Stimulated activated CD4-positive, alpha-beta T cell treated with anti-CD3 and anti-CD28 coated beads, Interleukin-2, amount 100 ng/mL, for 4 hours (primary cell): ENCODE results near the gene CBY1.

Experiments
- DNase-seq: peaks from one replicate; pipeline ENCODE4 v3.0.0-alpha.2; 2020; ENCODE audit warnings: low read depth

Gene CBY1

DNA sequence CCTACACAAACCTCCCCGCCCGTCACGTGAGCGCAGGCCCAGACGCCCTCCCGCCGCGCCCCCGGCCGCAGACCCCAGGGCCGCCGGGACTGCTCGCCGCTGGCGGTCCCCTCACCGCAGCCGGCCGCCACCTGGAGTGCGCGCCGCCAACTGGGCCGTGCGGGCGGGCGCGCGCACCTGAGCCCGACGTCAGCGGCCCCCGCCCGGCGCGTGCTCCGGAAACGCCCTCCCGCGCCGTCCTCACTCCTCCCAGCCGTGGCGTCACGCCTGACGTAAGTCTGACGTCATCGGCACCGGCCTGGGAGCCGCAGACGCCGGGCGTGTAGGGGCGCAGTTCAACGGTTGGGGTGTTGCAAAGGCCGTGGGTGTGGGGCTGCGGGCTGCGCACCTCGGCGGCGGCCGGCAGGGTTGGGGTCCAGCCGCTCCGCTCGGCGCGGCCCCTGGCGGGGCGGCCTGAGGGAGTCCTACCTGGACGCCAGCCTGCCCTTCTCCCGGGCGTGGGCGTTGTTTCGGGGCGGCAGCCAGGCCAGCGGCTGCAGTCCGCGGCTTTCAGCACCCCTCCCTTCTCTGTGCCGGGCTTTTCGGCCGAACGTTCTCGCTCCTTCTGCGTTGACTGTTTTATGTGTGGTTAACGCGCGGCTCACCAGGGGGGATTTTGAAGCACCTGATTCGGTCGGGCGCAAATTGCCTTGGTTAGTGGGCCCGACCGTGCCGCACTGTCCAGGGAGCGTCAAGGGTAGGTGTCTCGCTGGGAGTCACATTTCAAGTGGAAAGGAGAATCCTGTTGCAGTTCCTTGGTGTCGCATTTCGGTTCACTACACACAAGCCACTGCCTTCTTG is 44.6 kb downstream of the CBY1 start, which contains the start of gene JOSD1:
TSS of gene JOSD1 (minus strand) at position 155 of the 840 bp plus-strand sequence. CDS start 956 bp downstream, outside the sequence.
- peak; percentile 96 for DNase-seq

DNA sequence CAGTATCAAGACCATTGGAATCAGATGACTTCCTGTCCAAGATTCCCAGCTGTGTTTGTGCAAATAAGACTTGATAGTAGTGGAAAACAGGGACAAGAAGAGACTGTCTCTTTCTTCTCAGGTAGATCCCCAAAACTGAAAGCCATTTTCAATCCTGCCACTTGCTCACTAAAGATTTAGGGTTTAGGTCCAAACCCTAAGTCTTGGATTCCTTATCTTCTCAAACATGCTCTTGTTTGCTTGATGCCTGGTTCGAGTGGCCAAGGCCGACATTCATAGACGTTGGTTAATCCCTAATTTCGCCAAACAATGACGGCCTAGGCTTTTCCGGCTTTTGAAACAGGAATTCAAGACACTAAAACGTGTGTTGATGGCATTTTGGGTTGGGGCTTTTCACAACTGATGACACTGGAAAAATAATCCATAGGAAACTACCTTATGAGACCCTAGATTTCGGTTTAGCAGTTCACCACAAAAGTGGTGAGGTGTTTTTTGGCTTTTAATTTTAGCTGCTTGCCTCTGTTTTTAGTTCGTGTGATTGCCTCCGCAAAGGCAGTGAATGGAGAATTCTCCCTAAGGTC is 48.3 kb downstream of the CBY1 start:
- DNase-seq = no peak

DNA sequence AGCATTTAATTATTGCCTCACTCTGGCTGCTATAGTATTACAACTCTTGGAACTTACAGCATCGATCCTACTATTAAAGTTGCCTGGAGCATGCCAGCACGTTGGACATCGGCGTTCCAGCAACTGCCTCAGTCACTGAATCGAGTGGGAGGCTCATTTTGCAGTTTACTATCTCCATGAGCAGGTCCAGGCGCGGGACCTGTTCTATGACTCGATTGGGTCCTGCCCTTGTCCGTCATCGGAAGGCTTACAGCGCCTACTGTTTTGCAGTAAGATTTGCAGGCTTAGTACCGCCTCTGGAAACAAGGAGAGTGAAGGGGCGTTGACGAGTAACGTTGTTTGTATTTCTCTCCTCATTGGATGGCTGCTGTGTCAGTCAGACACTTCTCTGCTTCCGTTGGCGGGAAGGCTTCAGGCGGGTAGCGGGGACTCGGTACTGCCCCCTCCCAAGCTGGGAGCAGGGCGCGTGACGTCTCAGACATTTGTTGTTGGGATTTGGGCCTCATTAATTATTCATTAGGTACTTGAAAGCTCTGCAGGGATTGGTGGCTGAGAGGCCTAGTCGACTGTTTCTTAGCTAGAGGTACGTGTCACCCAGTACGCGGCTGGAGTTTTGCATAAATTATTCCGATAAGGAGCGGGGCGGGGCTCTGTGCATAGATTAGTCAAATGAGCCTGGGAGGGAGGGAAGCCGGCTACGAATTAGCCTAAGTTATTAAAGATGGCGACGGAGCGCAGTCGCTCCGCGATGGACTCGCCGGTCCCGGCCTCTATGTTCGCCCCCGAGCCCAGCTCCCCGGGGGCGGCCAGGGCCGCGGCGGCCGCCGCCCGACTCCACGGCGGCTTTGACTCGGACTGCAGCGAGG is 49.0 kb downstream of the CBY1 start, which contains the start of gene GTPBP1:
TSS of gene GTPBP1 (plus strand) at position 710 of the 866 bp plus-strand sequence. CDS start at position 722, 12 bp downstream.
- peak; percentile 98 for DNase-seq

DNA sequence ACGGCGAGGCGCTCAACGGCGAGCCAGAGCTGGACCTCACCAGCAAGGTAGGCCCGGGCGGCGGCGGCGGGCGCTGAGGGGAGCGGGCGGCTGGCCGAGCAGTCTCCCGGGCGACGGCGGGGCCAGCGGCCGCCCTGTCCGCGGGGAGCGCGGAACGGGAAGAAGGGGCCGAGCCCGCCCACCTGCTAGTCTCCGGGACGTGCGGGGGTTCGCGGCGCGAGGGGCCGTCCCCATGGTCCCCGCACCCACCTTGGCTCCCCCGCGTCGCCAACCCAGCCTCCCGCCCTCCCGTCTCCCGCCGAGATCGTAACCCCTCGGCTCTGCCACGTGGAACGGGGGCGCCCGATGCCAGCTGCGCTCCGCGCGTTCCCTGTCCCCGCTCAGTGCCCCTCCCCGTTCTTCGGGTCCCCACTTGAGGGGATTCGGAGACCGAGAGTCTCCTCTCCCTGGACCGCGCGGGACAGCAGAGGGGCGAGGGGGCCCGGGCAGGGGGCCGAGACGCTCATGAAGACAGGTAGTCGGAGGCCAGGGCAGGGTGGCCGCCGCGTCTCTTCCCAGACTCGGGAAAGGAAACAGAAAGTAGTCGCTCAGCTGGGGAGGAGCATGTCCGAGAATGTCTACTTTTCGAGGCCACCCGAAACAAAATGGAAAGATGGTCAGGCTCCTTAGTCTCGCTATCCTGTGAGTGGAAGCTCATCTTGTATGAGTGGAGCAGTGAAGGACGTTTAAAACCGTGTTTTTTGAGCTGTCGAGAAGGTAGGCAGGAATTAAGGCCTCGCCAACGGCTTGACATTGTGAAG is 49.9 kb downstream of the CBY1 start:
- DNase-seq = peak; percentile 34

DNA sequence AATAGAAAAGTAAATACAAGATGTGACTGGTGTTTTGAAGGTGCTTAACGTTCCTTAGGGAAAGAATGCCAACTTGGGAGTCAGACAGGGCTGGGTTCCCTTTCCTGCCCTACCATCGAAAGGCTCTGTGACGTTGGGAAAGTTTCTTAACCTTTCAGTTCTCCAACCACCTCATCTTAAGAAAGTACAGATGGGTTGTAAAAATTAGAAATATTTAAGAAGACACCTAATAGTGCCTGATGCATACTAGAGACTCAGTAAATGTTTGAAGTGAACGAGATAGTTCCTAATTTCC is 50.4 kb downstream of the CBY1 start:
- DNase-seq = no peak

DNA sequence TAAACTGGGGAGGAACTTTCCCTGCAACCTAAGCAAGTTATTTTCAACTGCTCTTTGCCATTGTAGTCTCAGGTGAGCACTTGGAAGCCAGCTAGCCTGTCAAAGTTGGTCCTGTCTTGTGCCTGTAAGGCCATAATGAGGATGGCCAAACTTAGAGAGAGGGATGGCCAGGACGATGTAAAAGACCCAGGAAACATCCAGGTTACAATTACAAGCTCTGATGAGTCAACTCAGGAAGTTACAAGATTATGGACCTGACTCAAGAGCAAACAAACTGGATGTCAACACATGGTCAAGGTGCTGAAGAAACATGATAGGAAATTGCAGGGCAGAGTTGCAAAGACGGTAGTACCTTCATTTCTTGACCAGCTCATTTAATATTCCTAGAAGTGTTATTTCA is 50.9 kb downstream of the CBY1 start:
- no peak for DNase-seq

DNA sequence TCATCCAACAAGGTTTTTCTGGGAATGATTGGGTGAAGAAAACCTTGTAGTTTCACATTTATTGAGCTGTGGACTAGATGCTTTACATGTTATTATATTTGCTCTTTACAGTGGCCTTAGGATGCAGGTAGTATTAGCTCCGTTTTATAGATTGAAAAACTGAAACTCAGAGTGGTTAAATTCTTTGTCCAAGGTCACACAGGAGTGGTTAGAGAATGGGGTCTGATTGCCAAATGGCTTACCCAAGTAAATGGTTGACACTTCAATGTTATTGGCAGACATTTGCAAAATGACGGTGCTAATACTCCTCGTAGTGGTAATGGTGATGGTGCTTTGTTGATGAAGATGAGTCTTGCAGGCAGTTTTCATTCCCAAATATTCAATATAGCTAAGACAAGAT is 51.5 kb downstream of the CBY1 start:
- DNase-seq = no peak

DNA sequence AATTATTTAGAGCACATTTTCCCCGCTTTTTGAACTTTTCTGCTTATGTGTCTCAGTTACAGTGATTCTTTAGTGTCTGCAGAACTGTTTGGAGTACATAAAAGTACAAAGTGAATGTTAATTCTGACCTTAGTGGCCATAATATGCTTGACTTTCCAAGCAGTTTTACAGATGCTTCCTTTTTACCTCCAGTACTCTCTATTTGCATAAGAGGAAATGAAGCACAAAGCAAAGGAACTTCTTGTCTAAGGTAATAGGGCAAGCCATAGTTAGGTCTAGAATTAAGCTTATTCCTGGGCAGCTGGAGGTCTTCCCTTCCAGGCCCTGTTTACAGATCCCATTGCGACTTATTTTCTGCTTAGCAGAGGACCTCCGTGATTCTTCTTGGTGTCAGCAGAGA is 52.9 kb downstream of the CBY1 start:
- DNase-seq = no peak

DNA sequence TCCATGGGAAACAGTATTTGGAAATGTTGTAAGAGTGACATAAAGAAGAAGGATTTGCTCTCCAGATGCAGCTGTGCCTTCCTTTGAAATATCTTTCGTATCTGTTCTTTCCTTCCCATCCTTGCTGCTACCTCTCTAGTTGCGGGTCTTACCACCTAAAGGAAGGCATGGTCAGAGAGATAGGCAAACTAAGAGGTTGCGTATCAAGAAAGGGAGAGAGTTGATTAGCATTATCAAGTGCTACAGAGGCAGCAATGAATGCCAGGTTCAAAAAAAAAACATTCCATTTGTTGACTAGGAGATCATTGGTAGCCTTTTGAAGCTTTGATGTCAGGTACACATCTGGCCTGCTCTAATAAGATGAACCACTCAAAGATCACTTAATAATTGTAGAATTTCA is 53.9 kb downstream of the CBY1 start:
- DNase-seq = no peak

DNA sequence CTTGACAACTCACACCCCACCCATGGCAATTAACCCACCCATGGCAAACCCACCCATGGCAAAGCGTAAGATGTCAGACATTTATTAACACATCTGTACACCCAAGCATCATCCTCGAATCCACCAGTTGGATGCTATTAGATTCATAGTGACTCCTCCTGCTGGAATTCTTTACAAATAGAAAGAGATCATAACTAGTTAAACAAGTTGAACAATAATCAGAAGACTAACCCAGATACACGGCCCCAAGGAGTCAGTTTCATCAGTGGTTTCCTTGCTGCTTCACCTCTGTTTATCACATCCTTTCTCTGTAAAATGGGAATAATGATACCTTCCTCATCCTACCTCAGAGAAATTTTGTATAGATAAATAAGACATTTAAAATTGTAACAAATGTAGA is 54.4 kb downstream of the CBY1 start:
- no peak for DNase-seq

DNA sequence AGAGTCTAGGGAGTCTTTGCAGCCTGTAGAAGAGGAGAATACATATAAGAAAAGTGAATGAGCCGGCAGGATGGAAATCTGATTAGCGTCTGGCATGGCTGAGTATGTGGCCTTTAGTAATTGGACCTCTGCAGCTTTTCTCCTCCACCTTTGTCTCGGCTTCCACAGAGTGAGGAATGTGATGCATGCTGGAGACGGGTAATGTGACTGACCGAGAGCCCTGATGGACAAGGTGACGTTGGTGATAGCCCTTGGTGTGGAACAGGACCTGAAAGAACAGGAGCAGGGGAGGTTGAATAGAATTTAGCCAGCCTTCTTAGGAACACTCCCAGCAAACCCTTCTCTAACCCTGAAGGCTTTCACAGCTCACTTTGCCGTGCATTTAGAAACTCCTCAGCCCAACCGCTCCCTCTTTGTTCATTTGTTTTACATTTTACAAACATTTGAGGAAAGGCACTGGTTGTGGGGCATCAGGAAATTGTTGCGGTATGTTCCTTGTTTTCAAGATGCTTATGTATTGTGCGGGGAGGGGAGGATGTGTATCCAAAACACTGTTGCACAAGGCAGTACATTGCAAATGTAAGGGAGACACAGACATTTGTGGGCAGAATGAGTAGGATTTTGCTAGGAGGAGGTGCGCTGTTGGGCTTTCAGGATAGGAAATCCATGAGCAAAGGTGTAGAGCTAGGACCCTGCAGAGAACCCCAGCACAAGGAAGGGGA is 56.2 kb downstream of the CBY1 start:
- DNase-seq = no peak

DNA sequence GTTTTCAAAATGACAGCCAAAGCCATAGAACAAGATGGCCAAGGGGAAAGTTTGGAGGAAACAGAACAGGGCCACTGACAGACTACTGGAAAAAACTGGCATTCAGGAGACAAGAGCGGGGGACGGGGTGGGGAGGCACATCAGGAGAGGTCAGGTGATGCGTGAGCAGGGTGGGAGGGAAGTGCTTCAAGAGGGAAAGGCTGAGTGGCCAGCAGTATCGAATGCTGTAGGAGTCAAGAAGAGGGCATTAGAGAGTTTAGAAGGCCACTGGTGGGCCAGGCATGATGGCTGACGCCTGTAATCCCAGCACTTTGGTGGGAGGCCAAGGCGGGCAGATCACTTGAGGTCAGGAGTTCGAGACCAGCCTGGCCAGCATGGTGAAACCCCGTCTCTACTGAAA is 57.5 kb downstream of the CBY1 start:
- DNase-seq = no peak

DNA sequence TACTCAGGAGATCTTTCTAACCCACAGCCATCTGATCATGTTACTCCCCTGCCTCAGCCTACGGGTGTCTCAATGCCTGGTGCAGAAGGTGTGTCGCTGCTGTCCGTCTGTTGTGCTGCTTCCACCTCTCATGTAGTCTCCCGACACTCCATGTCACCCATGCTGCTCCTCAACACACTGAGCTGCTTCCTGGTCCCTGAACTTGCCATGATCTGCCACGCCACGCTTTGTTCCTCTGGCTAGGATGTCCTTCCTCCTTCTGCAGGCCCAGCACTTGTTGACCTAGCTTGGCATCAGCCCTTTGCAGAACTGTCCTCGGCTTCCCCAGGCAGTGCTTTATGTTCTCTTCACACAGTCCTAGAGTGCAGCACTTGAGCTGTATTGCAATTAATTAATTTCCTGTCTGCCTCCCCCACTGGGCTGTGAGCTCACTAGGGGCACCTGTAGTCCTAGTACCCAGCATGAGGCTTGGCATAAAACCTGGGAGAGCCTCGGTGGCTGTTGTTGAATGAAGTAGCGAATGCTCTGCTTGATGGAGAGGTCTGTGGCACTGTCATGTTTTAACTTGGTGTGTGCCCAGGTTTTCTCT is 58.8 kb downstream of the CBY1 start:
- no peak for DNase-seq

DNA sequence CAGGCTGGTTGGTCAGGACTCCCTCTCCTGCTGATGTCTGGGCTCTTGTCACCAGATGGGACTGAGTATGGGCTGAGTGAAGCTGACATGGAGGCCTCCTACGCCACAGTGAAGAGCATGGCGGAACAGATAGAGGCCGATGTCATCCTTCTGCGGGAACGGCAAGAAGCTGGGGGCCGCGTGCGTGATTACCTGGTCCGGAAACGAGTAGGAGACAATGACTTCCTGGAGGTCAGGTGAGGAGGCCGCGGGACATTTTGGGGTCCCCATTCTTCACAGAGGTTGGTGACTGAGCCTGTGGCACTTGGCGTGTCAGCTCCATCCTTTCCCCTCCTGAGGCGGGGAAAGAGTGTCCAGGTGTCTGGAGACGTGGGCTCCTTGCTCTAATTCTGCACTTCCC is 59.4 kb downstream of the CBY1 start:
- no peak for DNase-seq

DNA sequence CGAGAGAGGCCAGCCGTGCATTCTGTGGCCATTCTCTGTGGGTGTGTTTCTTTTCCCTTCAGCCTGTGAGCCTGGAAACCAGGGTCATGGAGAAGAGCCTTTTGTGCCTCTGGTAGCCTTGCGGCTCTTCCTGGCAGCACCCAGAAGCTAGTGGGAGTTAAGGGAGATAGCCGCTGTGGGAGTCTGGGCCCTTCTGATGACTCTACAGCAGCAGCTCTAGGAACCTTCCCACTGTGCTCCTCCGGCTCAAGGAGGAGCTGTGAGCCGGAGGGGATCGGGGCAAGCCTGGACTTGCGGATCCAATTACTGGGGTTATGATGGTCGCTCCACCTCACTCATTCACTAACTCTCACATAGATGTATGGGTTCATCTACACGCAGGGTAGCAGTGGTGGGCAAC is 59.8 kb downstream of the CBY1 start:
- DNase-seq = no peak

DNA sequence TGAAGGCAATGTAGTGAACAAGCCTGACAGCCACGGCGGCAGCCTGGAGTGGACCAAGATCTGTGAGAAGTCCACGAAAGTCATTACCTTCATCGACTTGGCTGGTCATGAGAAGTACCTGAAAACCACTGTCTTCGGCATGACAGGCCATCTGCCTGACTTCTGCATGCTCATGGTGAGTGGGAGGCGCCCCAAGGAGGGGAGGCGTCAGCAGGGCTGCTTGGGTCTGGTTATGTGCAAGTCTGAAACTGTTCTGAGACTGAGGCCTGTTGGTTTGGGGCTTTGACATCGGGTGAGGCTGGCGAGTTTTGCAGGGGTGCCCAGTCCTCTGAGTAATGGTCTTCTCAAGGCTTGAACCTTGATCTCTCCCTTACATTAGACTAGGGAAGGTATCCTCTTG is 60.4 kb downstream of the CBY1 start:
- DNase-seq = no peak

DNA sequence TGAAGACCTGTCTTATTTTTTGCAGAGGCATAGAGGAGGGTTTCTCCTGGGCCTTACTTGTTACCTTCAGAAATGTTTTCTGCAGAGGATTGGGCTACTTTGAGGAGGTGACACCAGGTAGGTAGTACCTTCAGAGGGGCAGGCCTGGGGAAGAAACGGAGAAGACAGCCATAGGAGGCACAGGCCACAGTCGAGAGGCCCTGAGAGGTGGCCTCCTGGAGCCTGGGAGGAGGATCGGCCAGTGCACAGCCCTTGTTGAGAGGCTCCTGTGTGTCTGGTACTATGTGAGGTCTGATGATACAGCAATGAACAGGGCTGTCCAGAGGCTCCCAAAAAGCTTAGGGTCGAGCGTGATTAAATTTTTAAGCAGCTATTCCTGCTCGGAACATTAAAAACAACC is 60.8 kb downstream of the CBY1 start:
- no peak for DNase-seq

DNA sequence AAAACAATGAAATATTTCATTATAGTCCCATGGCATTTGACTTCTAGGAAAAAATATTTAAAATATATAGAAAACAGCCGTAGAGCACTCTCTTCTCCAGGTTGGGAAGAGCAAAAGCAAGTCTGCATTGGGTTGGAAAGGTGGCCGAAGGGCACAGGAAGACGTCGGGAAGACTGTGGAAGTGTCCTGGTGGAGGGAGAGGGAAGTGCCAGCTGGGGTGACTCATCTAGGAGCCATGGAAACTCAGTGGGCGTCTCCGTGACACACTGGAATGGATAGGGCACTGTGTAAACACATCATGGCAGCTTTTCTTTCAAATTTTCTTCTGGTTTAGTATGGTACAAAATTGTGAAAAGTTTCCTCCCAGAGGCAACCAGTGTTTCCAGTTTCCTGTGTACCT is 62.0 kb downstream of the CBY1 start:
- DNase-seq = no peak

DNA sequence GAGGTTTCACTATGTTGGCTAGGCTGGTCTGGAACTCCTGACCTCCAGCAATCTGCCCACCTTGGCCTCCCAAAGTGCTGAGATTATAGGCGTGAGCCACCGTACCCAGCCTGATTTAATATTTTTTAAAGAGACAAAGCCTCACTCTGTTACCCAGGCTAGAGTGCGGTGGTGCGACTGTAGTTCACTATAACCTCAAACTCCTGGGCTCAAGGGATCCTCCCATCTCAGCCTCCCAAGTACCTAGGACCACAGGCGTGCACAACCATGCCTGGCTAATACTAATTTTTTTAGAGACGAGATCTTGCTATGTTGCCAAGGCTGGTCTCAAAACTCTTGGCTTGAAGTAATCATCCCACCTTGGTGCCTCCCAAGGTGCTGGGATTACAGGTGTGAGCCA is 62.8 kb downstream of the CBY1 start:
- DNase-seq = no peak

DNA sequence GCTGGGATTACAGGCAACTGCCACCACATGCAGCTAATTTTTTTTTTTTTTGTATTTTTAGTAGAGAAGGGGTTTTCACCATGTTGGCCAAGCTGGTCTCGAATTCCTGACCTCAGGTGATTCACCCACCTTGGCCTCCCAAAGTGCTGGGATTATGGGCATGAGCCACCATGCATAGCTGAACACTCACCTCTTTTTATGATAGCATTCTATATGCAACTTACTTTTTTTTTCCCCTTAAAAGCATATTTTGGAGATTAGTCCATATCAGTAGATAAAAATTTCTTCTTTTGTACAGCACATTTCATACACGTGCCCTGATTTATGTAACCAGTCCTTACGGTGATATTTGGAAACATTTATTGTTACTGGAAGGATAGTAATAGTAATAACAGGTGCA is 63.9 kb downstream of the CBY1 start:
- DNase-seq = no peak

DNA sequence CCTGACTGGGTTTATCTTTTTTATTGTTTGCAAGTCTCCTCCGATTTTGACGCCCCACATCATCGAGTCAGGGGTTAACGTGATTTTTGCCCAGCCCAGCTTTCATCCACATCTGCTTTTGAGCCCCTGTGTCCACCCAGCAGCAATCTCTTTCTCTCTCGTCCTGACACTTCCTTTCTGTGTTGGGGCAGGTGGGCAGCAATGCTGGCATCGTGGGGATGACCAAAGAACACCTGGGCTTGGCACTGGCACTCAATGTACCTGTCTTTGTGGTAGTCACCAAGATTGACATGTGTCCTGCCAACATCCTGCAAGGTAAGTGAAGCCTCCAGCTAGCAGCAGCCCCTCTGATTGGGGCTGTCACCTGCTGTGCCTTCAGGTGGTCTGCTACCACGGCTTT is 65.1 kb downstream of the CBY1 start:
- no peak for DNase-seq
